GM12872 (cell line): Measurements from ENCODE around the gene SAMD15.

Experiments
- CTCF ChIP-seq: IDR thresholded peaks from 3 replicates; pipeline ENCODE4 v1.5.1; 2011; ENCODE audit warnings: low read depth, mild to moderate bottlenecking, low read length, moderate library complexity; ENCODE audit not compliant: insufficient read depth

Gene SAMD15

GRCh38 chr14:77377502-77377844 lies 294 bp downstream of the SAMD15 start:
- no peak for TF ChIP-seq CTCF

GRCh38 chr14:77378701-77379100 lies 1.5 kb downstream of the SAMD15 start:
- TF ChIP-seq CTCF, result no peak

- no peak for TF ChIP-seq CTCF
Measured at GRCh38 chr14:77390188-77390587, 13.0 kb downstream of the SAMD15 start.

- TF ChIP-seq CTCF, result no peak
Measured at GRCh38 chr14:77400216-77400615, 23.0 kb downstream of the SAMD15 start.

- no peak for TF ChIP-seq CTCF
Measured at GRCh38 chr14:77403768-77404167, 26.6 kb downstream of the SAMD15 start.

GRCh38 chr14:77406086-77406485 lies 28.9 kb downstream of the SAMD15 start:
- TF ChIP-seq CTCF, result no peak

- TF ChIP-seq CTCF, result no peak
Measured at GRCh38 chr14:77406718-77407117, 29.5 kb downstream of the SAMD15 start.

GRCh38 chr14:77407158-77407557 lies 30.0 kb downstream of the SAMD15 start:
- no peak for TF ChIP-seq CTCF
